GM23338 (cell line): ENCODE data around the gene ZNF836. TPM values are rescaled to one million over a fixed set of nuclear protein-coding genes. Genes with fewer than 3 reads are reported as not detected.

ENCODE experiments used
- ATAC-seq: fragments of 200-7000 bp; cut with Tn5 transposase; 3 replicates; pipeline ENCODE4 v1.9.1; 2020
- DNase-seq: peaks from one replicate; pipeline ENCODE4 v3.0.0-alpha.2; 2015; ENCODE audit warnings: low spot score
- H2AFZ ChIP-seq: fragments of 200-600 bp; sonication (generic); 2 replicates; pipeline ENCODE4 v1.8.0; 2016; ENCODE audit warnings: antibody characterized with exemption, mild to moderate bottlenecking, moderate library complexity
- H3F3A ChIP-seq: fragments of 200-600 bp; sonication (generic); replicated peaks from 2 replicates; pipeline ENCODE4 v1.8.0; 2017; ENCODE audit warnings: antibody characterized with exemption, mixed run types, low read depth
- H3K27ac ChIP-seq: fragments of 200-600 bp; sonication (generic); 2 replicates; pipeline ENCODE4 v1.6.1; 2016; ENCODE audit warnings: low read depth
- H3K27me3 ChIP-seq: fragments of 200-600 bp; sonication (generic); 2 replicates; pipeline ENCODE4 v1.8.0; 2016; ENCODE audit warnings: mild to moderate bottlenecking, mixed run types, moderate library complexity; ENCODE audit not compliant: insufficient read depth
- H3K36me3 ChIP-seq: fragments of 200-600 bp; sonication (generic); 2 replicates; pipeline ENCODE4 v1.8.0; 2016; ENCODE audit warnings: mild to moderate bottlenecking; ENCODE audit not compliant: insufficient read depth
- H3K4me1 ChIP-seq: fragments of 200-600 bp; sonication (generic); 2 replicates; pipeline ENCODE4 v1.8.0; 2016; ENCODE audit warnings: mild to moderate bottlenecking, moderate library complexity; ENCODE audit not compliant: insufficient read depth
- H3K4me2 ChIP-seq: fragments of 200-600 bp; sonication (generic); 2 replicates; pipeline ENCODE4 v1.7.1; 2017; ENCODE audit warnings: mixed run types
- H3K4me3 ChIP-seq: fragments of 200-600 bp; sonication (generic); 2 replicates; pipeline ENCODE4 v1.6.1; 2016; ENCODE audit warnings: mixed run types
- H3K79me2 ChIP-seq: fragments of 200-600 bp; sonication (generic); replicated peaks from 2 replicates; pipeline ENCODE4 v1.8.0; 2017; ENCODE audit warnings: mild to moderate bottlenecking; ENCODE audit not compliant: insufficient read depth
- H3K9me2 ChIP-seq: fragments of 200-600 bp; sonication (generic); 2 replicates; pipeline ENCODE4 v1.8.0; 2017; ENCODE audit not compliant: insufficient read depth
- H4K20me1 ChIP-seq: fragments of 200-600 bp; sonication (generic); replicated peaks from 2 replicates; pipeline ENCODE4 v1.8.0; 2017; ENCODE audit warnings: mild to moderate bottlenecking; ENCODE audit not compliant: insufficient read depth
- H3K27ac Mint-ChIP-seq: 2 replicates; pipeline ENCODE4 v1.8.0; 2020; ENCODE audit warnings: inconsistent platforms, mild to moderate bottlenecking, moderate library complexity, mixed read lengths
- H3K27me3 Mint-ChIP-seq: 3 replicates; pipeline ENCODE4 v1.8.0; 2022; ENCODE audit warnings: low read depth, mild to moderate bottlenecking, moderate library complexity, mixed read lengths, inconsistent platforms; ENCODE audit not compliant: insufficient read depth, poor library complexity
- H3K36me3 Mint-ChIP-seq: 3 replicates; pipeline ENCODE4 v1.8.0; 2021; ENCODE audit warnings: low read depth, mild to moderate bottlenecking, inconsistent platforms, moderate library complexity, mixed read lengths
- H3K4me1 Mint-ChIP-seq: 3 replicates; pipeline ENCODE4 v1.8.0; 2020; ENCODE audit warnings: mild to moderate bottlenecking, inconsistent platforms, mixed read lengths
- H3K4me3 Mint-ChIP-seq: 3 replicates; pipeline ENCODE4 v1.8.0; 2021; ENCODE audit warnings: moderate library complexity, mild to moderate bottlenecking, inconsistent platforms, mixed read lengths
- H3K9me3 Mint-ChIP-seq: 3 replicates; pipeline ENCODE4 v1.8.0; 2020; ENCODE audit warnings: moderate library complexity, mild to moderate bottlenecking, inconsistent platforms, mixed read lengths
- CREB1 ChIP-seq: fragments of 250-450 bp; sonication (Bioruptor Pico); IDR thresholded peaks from 2 replicates; pipeline ENCODE4 v1.5.0; 2020; ENCODE audit warnings: low read depth, mild to moderate bottlenecking, moderate library complexity
- POLR2AphosphoS5 ChIP-seq: IDR thresholded peaks from 2 replicates; pipeline ENCODE4 v1.6.1; 2016; ENCODE audit warnings: antibody characterized with exemption, low read depth
- ZNF114 ChIP-seq: fragments of 250-450 bp; sonication (Bioruptor Pico); IDR thresholded peaks from 2 replicates; pipeline ENCODE4 v1.5.0; 2020; ENCODE audit warnings: mild to moderate bottlenecking, moderate library complexity
- ZNF331 ChIP-seq: fragments of 250-450 bp; sonication (Bioruptor Pico); IDR thresholded peaks from 2 replicates; pipeline ENCODE4 v1.5.0; 2020; ENCODE audit warnings: low read depth, mild to moderate bottlenecking, moderate library complexity
- long read RNA-seq: library from polyadenylated mRNA; unstranded; transcript quantifications from one replicate; pipeline ENCODE4 v2.0.0, GENCODE V29; 2020; ENCODE audit not compliant: unreplicated experiment
- polyA plus RNA-seq: library from polyadenylated mRNA; unstranded; fragments of >200 nt; fragmentation: Nextera tagmentation; extraction: Ambion mirVana; gene quantifications from 2 replicates; pipeline ENCODE4 v1.2.1, GENCODE V29; 2016
- total RNA-seq: library from RNA; depleted of rRNA; stranded (reverse); fragments of >200 nt; shearing (Covaris generic); gene quantifications from 2 replicates; pipeline ENCODE4 v1.2.3, GENCODE V29; 2014; rRNA removed
- TF ChIP-seq, protein P1 (sequence below): fragments of 250-450 bp; sonication (Bioruptor Pico); IDR thresholded peaks from 2 replicates; pipeline ENCODE4 v1.5.0; 2020; ENCODE audit warnings: mild to moderate bottlenecking, moderate library complexity
- TF ChIP-seq, protein P2 (sequence below): IDR thresholded peaks from one replicate; pipeline ENCODE4 v1.6.1; 2018; ENCODE audit warnings: antibody characterized with exemption; ENCODE audit not compliant: unreplicated experiment

ZNF836 gene
- total RNA-seq (15.7 and 18.6 TPM in 2 replicates), polyA plus RNA-seq (9.8 and 11.8 TPM in 2 replicates)
- long read RNA-seq, partial matches to known transcripts: 0 of 2 reads
- long read RNA-seq, other reads (novel, unspliced or antisense): 0 of 2 reads

DNA sequence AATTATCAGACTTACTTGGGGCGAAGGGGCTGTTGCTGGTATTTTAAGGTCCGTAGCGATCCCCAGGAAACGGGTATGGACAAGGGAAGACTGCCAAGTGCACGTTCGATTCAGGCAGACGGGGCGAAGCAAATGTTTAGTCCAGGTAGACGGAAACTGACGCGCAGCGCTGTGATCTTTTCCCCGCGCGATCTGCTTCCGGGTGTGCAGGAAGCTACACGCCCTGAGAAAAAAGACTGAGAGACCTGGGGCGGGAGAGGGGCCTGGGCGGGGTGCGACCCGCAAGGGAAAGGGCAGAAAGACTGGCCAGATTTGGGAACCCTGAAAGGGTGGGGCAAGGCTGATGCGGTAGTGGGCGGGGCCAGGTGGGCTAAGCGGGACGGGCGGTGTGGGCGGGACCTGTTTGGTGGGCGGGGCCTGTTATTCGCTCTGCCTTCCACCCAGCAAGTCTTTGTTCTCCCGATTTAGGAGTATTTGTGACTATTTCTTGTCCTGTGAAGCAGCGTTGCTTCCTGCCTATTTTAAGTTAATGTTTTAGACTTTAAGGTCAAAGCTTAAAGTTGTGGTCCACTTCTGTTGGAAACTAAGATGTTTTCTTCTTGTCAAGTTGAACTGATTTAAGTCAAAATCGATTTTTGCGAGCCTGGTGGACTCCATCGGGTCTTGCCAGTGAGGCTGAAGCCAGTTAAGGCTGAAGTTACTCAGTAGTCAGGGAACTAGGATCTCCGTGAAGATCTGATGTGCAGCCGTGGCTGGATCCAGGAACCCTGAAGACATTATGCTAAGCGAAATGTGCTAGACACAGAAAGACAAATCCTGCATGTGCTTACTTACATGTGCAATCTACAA lies at the start of gene ZNF836:
ZNF836 (minus strand) TSS at position 301 of the 849 bp plus-strand sequence. CDS start 3,549 bp downstream, outside the sequence.
- Histone ChIP-seq H3K4me1 (peaks cover 6% of the 10 kb centered on the region), H4K20me1 (no peaks in the 10 kb centered on the region), H3K27ac (peak within 1 kb of the TSS; percentile 30; the same call in 1 of the 2 replicates), H3K27me3 (peaks cover 11% of the 10 kb centered on the region; the same call in 1 of the 2 replicates), H3K4me2 (peak within 1 kb of the TSS; percentile 100), H2AFZ (peak within 1 kb of the TSS; percentile 98), H3K4me3 (peak within 1 kb of the TSS; percentile 98), H3K79me2 (0 out of 2 replicates have a peak, but pooled peaks cover 3% of the 10 kb centered on the region), H3F3A (peaks cover 4% of the 10 kb centered on the region; the same call in 1 of the 2 replicates), H3K9me2 (no peaks in the 10 kb centered on the region; the same call in 1 of the 2 replicates), H3K36me3 (peaks cover 8% of the 10 kb centered on the region)
- TF ChIP-seq, protein P1, sequence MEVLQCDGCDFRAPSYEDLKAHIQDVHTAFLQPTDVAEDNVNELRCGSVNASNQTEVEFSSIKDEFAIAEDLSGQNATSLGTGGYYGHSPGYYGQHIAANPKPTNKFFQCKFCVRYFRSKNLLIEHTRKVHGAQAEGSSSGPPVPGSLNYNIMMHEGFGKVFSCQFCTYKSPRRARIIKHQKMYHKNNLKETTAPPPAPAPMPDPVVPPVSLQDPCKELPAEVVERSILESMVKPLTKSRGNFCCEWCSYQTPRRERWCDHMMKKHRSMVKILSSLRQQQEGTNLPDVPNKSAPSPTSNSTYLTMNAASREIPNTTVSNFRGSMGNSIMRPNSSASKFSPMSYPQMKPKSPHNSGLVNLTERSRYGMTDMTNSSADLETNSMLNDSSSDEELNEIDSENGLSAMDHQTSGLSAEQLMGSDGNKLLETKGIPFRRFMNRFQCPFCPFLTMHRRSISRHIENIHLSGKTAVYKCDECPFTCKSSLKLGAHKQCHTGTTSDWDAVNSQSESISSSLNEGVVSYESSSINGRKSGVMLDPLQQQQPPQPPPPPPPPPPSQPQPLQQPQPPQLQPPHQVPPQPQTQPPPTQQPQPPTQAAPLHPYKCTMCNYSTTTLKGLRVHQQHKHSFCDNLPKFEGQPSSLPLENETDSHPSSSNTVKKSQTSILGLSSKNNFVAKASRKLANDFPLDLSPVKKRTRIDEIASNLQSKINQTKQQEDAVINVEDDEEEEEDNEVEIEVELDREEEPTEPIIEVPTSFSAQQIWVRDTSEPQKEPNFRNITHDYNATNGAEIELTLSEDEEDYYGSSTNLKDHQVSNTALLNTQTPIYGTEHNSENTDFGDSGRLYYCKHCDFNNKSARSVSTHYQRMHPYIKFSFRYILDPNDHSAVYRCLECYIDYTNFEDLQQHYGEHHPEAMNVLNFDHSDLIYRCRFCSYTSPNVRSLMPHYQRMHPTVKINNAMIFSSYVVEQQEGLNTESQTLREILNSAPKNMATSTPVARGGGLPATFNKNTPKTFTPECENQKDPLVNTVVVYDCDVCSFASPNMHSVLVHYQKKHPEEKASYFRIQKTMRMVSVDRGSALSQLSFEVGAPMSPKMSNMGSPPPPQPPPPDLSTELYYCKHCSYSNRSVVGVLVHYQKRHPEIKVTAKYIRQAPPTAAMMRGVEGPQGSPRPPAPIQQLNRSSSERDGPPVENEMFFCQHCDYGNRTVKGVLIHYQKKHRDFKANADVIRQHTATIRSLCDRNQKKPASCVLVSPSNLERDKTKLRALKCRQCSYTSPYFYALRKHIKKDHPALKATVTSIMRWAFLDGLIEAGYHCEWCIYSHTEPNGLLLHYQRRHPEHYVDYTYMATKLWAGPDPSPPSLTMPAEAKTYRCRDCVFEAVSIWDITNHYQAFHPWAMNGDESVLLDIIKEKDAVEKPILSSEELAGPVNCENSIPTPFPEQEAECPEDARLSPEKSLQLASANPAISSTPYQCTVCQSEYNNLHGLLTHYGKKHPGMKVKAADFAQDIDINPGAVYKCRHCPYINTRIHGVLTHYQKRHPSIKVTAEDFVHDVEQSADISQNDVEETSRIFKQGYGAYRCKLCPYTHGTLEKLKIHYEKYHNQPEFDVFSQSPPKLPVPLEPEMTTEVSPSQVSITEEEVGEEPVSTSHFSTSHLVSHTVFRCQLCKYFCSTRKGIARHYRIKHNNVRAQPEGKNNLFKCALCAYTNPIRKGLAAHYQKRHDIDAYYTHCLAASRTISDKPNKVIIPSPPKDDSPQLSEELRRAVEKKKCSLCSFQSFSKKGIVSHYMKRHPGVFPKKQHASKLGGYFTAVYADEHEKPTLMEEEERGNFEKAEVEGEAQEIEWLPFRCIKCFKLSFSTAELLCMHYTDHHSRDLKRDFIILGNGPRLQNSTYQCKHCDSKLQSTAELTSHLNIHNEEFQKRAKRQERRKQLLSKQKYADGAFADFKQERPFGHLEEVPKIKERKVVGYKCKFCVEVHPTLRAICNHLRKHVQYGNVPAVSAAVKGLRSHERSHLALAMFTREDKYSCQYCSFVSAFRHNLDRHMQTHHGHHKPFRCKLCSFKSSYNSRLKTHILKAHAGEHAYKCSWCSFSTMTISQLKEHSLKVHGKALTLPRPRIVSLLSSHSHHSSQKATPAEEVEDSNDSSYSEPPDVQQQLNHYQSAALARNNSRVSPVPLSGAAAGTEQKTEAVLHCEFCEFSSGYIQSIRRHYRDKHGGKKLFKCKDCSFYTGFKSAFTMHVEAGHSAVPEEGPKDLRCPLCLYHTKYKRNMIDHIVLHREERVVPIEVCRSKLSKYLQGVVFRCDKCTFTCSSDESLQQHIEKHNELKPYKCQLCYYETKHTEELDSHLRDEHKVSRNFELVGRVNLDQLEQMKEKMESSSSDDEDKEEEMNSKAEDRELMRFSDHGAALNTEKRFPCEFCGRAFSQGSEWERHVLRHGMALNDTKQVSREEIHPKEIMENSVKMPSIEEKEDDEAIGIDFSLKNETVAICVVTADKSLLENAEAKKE: no peak
- TF ChIP-seq ZNF331 (CRISPR knock-in tag): no peak
- TF ChIP-seq CREB1 (CRISPR knock-in tag): no peak
- peak; percentile 78 for TF ChIP-seq POLR2AphosphoS5
- TF ChIP-seq, protein P2, sequence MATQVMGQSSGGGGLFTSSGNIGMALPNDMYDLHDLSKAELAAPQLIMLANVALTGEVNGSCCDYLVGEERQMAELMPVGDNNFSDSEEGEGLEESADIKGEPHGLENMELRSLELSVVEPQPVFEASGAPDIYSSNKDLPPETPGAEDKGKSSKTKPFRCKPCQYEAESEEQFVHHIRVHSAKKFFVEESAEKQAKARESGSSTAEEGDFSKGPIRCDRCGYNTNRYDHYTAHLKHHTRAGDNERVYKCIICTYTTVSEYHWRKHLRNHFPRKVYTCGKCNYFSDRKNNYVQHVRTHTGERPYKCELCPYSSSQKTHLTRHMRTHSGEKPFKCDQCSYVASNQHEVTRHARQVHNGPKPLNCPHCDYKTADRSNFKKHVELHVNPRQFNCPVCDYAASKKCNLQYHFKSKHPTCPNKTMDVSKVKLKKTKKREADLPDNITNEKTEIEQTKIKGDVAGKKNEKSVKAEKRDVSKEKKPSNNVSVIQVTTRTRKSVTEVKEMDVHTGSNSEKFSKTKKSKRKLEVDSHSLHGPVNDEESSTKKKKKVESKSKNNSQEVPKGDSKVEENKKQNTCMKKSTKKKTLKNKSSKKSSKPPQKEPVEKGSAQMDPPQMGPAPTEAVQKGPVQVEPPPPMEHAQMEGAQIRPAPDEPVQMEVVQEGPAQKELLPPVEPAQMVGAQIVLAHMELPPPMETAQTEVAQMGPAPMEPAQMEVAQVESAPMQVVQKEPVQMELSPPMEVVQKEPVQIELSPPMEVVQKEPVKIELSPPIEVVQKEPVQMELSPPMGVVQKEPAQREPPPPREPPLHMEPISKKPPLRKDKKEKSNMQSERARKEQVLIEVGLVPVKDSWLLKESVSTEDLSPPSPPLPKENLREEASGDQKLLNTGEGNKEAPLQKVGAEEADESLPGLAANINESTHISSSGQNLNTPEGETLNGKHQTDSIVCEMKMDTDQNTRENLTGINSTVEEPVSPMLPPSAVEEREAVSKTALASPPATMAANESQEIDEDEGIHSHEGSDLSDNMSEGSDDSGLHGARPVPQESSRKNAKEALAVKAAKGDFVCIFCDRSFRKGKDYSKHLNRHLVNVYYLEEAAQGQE: no peak
- TF ChIP-seq ZNF114 (CRISPR knock-in tag): no peak
- Mint-ChIP-seq H3K9me3 (peaks cover 2% of the 10 kb centered on the region; the same call in 2 of the 3 replicates), H3K27ac (peak within 1 kb of the TSS; percentile 83; the same call in 1 of the 2 replicates), H3K27me3 (peaks cover 23% of the 10 kb centered on the region), H3K36me3 (peaks cover 26% of the 10 kb centered on the region), H3K4me1 (peaks cover 16% of the 10 kb centered on the region), H3K4me3 (peak within 1 kb of the TSS; percentile 92)
- DNase-seq (peak; percentile 96), ATAC-seq (peak; percentile 85)
